Measurements from ENCODE around the gene DIP2B.
"Not testable (repeated sequence)": the region's sequence is repeated elsewhere in the genome, so short reads cannot be mapped to it uniquely, and the experiment has no call there.

GRCh38 chr12:50498119-50498518, 6.7 kb upstream of the DIP2B start:
- TF ChIP-seq, protein P1, sequence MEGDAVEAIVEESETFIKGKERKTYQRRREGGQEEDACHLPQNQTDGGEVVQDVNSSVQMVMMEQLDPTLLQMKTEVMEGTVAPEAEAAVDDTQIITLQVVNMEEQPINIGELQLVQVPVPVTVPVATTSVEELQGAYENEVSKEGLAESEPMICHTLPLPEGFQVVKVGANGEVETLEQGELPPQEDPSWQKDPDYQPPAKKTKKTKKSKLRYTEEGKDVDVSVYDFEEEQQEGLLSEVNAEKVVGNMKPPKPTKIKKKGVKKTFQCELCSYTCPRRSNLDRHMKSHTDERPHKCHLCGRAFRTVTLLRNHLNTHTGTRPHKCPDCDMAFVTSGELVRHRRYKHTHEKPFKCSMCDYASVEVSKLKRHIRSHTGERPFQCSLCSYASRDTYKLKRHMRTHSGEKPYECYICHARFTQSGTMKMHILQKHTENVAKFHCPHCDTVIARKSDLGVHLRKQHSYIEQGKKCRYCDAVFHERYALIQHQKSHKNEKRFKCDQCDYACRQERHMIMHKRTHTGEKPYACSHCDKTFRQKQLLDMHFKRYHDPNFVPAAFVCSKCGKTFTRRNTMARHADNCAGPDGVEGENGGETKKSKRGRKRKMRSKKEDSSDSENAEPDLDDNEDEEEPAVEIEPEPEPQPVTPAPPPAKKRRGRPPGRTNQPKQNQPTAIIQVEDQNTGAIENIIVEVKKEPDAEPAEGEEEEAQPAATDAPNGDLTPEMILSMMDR (IDR thresholded peaks at IDR 0.05), result not testable (repeated sequence)
- TF ChIP-seq POLR2AphosphoS5, POLR2A (IDR thresholded peaks at IDR 0.05): not testable (repeated sequence)
